ENCODE results near the gene SLC36A1. TPM values are rescaled to one million over a fixed set of nuclear protein-coding genes. Genes with fewer than 3 reads are reported as not detected.

The SLC36A1 gene
- total and polyA plus RNA-seq, 5 donors from 2014 or later, result 0.59 to 5.4 (median 1.8) TPM

DNA sequence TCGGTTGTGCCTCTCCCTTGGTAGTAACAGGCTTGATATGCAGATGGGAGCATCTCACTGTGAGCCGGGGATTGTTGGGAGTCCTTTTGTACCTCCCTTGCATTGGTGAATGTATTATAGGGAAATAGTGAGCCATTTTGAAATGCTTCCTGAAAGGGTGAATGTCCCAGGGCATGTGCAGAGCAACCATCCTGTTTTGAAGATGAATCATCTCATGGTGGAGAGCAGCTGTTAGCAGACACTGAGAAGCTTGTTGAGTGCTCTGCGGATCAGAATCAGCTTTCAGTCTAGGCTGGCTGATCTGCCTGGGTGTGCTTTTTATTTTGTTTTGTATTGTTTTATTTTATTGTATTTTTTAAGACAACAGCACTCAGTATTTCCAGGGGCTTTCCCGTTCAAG, 29.7 kb downstream of the SLC36A1 start:
- H3K4me1 ChIP-seq (ENCODE audit: control insufficient read depth, insufficient read depth, low read length, poor library complexity, severe bottlenecking), result no peaks in the 10 kb centered on the region
- Mint-ChIP-seq H3K27me3 (no peaks in the 10 kb centered on the region), H3K4me1 (no peaks in the 10 kb centered on the region), H3K27ac (no peak overlapping the region), H3K36me3 (peaks cover 54% of the 10 kb centered on the region), H3K9me3 (no peaks in the 10 kb centered on the region), H3K4me3 (no peak overlapping the region)
- no peak for ATAC-seq (ENCODE audit: low read depth in 2 of 2)
- no peak overlapping the region for H3K4me3 ChIP-seq (ENCODE audit: low read depth, low read length)
- no peak overlapping the region for H3K27ac ChIP-seq (ENCODE audit: insufficient read depth, low read length, poor library complexity, severe bottlenecking)
- H3K27me3 ChIP-seq (ENCODE audit: control insufficient read depth, insufficient read depth, low read length), result no peaks in the 10 kb centered on the region
- no peak for DNase-seq
- H3K36me3 ChIP-seq (ENCODE audit: control insufficient read depth, insufficient read depth, low read length), result peaks cover 57% of the 10 kb centered on the region
- no peaks in the 10 kb centered on the region for H3K9me3 ChIP-seq (ENCODE audit: control insufficient read depth in 2 of 2, low read length in 2 of 2)

DNA sequence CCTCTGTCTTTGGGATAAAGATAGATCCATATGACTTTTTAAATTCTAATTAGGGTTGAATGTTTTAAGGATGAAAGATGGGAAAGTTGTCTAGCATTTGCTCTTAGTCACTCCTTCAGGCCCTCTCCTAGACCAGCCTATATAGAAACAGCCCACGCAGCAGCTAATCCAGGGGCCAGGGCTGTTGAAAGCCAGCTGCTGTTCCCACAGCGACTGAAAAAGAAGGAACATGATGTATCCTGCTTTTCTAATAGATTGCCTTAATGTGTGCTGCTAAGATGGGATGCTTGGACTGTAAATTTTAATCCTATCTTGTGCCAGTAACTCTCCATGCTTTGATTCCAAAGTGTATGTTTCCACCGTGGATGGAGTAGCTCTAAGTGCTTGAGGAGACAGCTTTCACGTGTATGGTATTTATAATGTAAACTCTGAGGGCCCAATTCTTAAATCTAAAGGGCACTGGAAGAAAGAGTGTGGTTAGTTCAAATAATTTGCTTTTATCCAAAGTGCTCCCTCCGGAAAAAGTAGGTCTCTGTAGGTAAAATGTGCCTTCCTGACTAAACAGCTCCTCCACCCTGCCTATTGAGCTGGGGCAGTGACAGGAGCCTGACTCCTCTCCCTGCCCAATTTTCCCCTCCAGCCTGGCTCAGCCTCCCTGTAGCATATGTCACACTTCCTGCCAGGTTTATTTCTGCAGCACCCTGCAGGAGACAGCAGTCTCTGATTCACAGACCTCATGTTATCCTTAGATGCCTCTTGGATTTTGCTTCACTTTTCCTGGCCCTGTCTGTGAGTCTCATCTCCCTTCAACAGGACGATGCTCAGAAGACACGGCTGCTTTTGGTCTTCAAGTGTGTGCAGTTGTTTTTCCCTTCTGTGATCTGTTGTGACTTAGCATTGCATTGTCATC, 33.2 kb downstream of the SLC36A1 start:
- Histone ChIP-seq H3K27ac (ENCODE audit: insufficient read depth, low read length, poor library complexity, severe bottlenecking) (no peak overlapping the region), H3K4me1 (ENCODE audit: control insufficient read depth, insufficient read depth, low read length, poor library complexity, severe bottlenecking) (no peaks in the 10 kb centered on the region), H3K4me3 (ENCODE audit: low read depth, low read length) (no peak overlapping the region), H3K36me3 (ENCODE audit: control insufficient read depth, insufficient read depth, low read length) (peaks cover 61% of the 10 kb centered on the region), H3K9me3 (ENCODE audit: control insufficient read depth in 2 of 2, low read length in 2 of 2) (no peaks in the 10 kb centered on the region), H3K27me3 (ENCODE audit: control insufficient read depth, insufficient read depth, low read length) (no peaks in the 10 kb centered on the region)
- Mint-ChIP-seq H3K4me1 (peaks cover 0 to 1% (median 0%) of the 10 kb centered on the region in 4 donors), H3K4me3 (peak overlapping the region in 1 of 4 donors; percentile 13), H3K27me3 (no peaks in the 10 kb centered on the region), H3K27ac (peak overlapping the region in 1 of 3 donors; percentile 16), H3K9me3 (no peaks in the 10 kb centered on the region), H3K36me3 (peaks cover 62% of the 10 kb centered on the region)
- DNase-seq (no peak), ATAC-seq (ENCODE audit: low read depth in 2 of 2) (no peak)

DNA sequence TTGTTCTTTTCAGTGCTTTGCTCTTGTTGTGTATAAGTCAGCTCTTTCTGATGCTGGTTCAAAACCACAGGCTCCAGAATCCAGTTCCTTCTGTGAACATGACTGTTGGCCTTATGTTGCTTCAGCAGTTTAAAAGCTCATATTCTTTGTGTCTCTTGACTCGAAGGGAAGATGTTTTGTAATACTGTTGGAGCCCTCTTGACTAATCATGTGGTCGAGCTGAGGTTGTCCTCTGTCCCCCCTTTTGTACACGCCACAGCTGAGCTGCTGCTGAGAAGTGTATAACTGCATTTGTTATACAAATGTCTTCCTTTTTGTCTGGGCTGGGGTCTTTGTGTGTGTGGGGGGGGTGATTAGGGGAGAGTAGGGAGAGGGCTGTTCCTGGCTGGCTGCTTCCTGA, 35.8 kb downstream of the SLC36A1 start:
- H3K4me3 ChIP-seq (ENCODE audit: low read depth, low read length), result no peak overlapping the region
- no peak overlapping the region for H3K27ac ChIP-seq (ENCODE audit: insufficient read depth, low read length, poor library complexity, severe bottlenecking)
- Mint-ChIP-seq H3K36me3 (peaks cover 66% of the 10 kb centered on the region), H3K9me3 (no peaks in the 10 kb centered on the region), H3K4me1 (peaks cover 0 to 7% (median 4%) of the 10 kb centered on the region in 4 donors), H3K4me3 (no peak overlapping the region), H3K27me3 (no peaks in the 10 kb centered on the region), H3K27ac (no peak overlapping the region)
- no peaks in the 10 kb centered on the region for H3K27me3 ChIP-seq (ENCODE audit: control insufficient read depth, insufficient read depth, low read length)
- DNase-seq, result no peak
- H3K9me3 ChIP-seq (ENCODE audit: control insufficient read depth in 2 of 2, low read length in 2 of 2), result no peaks in the 10 kb centered on the region
- H3K36me3 ChIP-seq (ENCODE audit: control insufficient read depth, insufficient read depth, low read length), result peaks cover 53% of the 10 kb centered on the region
- no peak for ATAC-seq (ENCODE audit: low read depth in 2 of 2)
- no peaks in the 10 kb centered on the region for H3K4me1 ChIP-seq (ENCODE audit: control insufficient read depth, insufficient read depth, low read length, poor library complexity, severe bottlenecking)

DNA sequence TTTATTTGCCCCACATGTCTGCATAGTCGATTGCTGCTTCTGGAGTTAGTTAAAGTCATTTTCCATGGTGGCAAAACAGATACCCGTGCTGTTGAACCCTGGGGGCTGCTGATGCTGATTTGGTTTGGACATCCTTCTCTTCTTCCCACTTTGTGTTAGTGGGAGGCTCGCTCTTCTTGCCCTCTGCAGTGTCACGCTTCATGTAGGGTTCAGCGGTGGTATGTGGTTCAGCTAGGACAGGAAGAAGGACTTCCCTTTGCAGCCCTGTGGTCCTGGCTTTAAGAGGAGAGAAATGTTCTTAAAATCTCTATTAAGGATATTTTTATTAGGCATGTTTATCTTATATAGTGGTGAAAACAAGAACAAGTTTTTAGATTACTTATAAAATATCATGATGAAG, 36.2 kb downstream of the SLC36A1 start:
- Histone ChIP-seq H3K27me3 (ENCODE audit: control insufficient read depth, insufficient read depth, low read length) (no peaks in the 10 kb centered on the region), H3K4me1 (ENCODE audit: control insufficient read depth, insufficient read depth, low read length, poor library complexity, severe bottlenecking) (no peaks in the 10 kb centered on the region), H3K9me3 (ENCODE audit: control insufficient read depth in 2 of 2, low read length in 2 of 2) (no peaks in the 10 kb centered on the region), H3K4me3 (ENCODE audit: low read depth, low read length) (no peak overlapping the region), H3K36me3 (ENCODE audit: control insufficient read depth, insufficient read depth, low read length) (peaks cover 55% of the 10 kb centered on the region), H3K27ac (ENCODE audit: insufficient read depth, low read length, poor library complexity, severe bottlenecking) (no peak overlapping the region)
- Mint-ChIP-seq H3K4me3 (no peak overlapping the region), H3K4me1 (peaks cover 0 to 7% (median 4%) of the 10 kb centered on the region in 4 donors), H3K27me3 (no peaks in the 10 kb centered on the region), H3K9me3 (no peaks in the 10 kb centered on the region), H3K36me3 (peaks cover 66% of the 10 kb centered on the region), H3K27ac (peak overlapping the region in 1 of 3 donors; percentile 61)
- ATAC-seq (ENCODE audit: low read depth in 2 of 2) (no peak), DNase-seq (no peak)

DNA sequence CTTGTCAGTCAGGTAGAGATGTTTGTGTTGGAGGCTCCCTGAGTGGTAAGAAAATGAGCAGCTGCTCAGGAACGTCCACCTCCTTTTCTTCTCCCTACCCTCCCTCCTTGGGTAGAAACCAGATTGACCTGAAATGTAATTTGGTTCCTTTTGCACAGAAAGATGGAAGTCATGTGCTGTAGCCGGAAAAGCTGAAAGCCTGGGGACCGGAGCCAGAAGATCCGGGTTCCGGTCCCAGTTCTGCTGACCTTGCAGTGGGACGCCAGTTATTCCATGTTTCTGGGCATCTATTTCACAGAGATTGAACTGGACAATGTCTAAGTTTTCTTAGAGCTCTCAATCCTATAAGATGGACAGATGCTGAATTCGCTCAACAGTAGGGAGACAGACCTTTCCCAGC, 40.1 kb downstream of the SLC36A1 start:
- no peaks in the 10 kb centered on the region for H3K9me3 Mint-ChIP-seq
- no peak overlapping the region for H3K4me3 Mint-ChIP-seq
- DNase-seq (no peak), ATAC-seq (ENCODE audit: low read depth in 2 of 2) (no peak)
- Histone ChIP-seq H3K9me3 (ENCODE audit: control insufficient read depth in 2 of 2, low read length in 2 of 2) (no peaks in the 10 kb centered on the region), H3K4me3 (ENCODE audit: low read depth, low read length) (no peak overlapping the region), H3K27ac (ENCODE audit: insufficient read depth, low read length, poor library complexity, severe bottlenecking) (no peak overlapping the region), H3K4me1 (ENCODE audit: control insufficient read depth, insufficient read depth, low read length, poor library complexity, severe bottlenecking) (no peaks in the 10 kb centered on the region), H3K27me3 (ENCODE audit: control insufficient read depth, insufficient read depth, low read length) (no peaks in the 10 kb centered on the region), H3K36me3 (ENCODE audit: control insufficient read depth, insufficient read depth, low read length) (peaks cover 52% of the 10 kb centered on the region)
- H3K36me3 Mint-ChIP-seq, result peaks cover 53% of the 10 kb centered on the region
- peak overlapping the region in 1 of 3 donors; percentile 38 for H3K27ac Mint-ChIP-seq
- no peaks in the 10 kb centered on the region for H3K27me3 Mint-ChIP-seq
- peaks cover 0 to 7% (median 4%) of the 10 kb centered on the region in 4 donors for H3K4me1 Mint-ChIP-seq

DNA sequence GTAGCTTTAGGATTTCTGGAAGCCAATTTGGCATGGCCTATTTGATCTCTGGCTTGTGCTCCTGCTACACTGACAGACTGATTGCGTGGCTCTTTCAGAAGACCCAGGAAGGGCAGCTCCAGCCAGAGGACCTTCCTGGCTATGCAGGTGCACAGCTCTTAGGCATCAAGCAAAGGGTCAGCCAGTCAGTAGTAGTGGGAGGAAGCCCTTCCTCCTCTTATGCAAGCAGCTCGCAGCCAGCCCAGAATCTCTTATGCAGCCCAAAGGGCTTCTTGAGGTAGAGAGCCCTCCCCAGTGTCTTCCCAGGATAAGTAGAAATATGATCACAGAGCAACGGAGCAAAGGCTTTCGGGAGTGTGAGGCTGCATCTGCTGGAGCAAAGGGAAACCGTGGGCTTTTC, 43.2 kb downstream of the SLC36A1 start:
- no peaks in the 10 kb centered on the region for H3K4me1 ChIP-seq (ENCODE audit: control insufficient read depth, insufficient read depth, low read length, poor library complexity, severe bottlenecking)
- Mint-ChIP-seq H3K27me3 (no peaks in the 10 kb centered on the region), H3K9me3 (no peaks in the 10 kb centered on the region), H3K27ac (no peak overlapping the region), H3K36me3 (peaks cover 49% of the 10 kb centered on the region), H3K4me1 (peaks cover 0 to 7% (median 3%) of the 10 kb centered on the region in 4 donors), H3K4me3 (no peak overlapping the region)
- no peaks in the 10 kb centered on the region for H3K27me3 ChIP-seq (ENCODE audit: control insufficient read depth, insufficient read depth, low read length)
- H3K4me3 ChIP-seq (ENCODE audit: low read depth, low read length), result no peak overlapping the region
- H3K27ac ChIP-seq (ENCODE audit: insufficient read depth, low read length, poor library complexity, severe bottlenecking), result no peak overlapping the region
- DNase-seq (no peak), ATAC-seq (ENCODE audit: low read depth in 2 of 2) (no peak)
- H3K36me3 ChIP-seq (ENCODE audit: control insufficient read depth, insufficient read depth, low read length), result peaks cover 36% of the 10 kb centered on the region
- H3K9me3 ChIP-seq (ENCODE audit: control insufficient read depth in 2 of 2, low read length in 2 of 2), result no peaks in the 10 kb centered on the region

DNA sequence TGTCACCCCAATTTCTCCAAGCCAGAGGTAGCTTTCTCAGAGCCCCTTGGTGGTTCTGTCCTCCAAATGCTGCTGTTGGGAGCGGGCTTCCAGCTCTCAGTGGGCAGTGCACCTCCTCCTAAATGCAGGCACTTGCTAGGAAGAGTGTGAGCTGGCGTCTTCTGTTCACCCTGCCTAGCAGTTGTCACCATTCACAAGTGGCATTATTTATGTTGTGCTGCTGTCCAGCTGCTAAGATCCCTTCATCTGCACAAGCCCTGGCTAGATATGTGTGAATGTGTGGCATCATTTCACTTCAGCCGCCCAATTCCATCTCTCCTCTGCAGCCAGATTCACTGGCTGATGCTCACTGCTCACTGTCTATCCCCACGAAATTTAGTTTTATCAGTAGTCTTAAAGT, 43.7 kb downstream of the SLC36A1 start:
- Mint-ChIP-seq H3K4me1 (peaks cover 0 to 6% (median 3%) of the 10 kb centered on the region in 4 donors), H3K27me3 (no peaks in the 10 kb centered on the region), H3K9me3 (no peaks in the 10 kb centered on the region), H3K27ac (no peak overlapping the region), H3K4me3 (no peak overlapping the region), H3K36me3 (peaks cover 45% of the 10 kb centered on the region)
- H3K9me3 ChIP-seq (ENCODE audit: control insufficient read depth in 2 of 2, low read length in 2 of 2), result no peaks in the 10 kb centered on the region
- no peaks in the 10 kb centered on the region for H3K4me1 ChIP-seq (ENCODE audit: control insufficient read depth, insufficient read depth, low read length, poor library complexity, severe bottlenecking)
- ATAC-seq (ENCODE audit: low read depth in 2 of 2) (no peak), DNase-seq (no peak)
- H3K4me3 ChIP-seq (ENCODE audit: low read depth, low read length), result no peak overlapping the region
- no peaks in the 10 kb centered on the region for H3K27me3 ChIP-seq (ENCODE audit: control insufficient read depth, insufficient read depth, low read length)
- peaks cover 32% of the 10 kb centered on the region for H3K36me3 ChIP-seq (ENCODE audit: control insufficient read depth, insufficient read depth, low read length)
- no peak overlapping the region for H3K27ac ChIP-seq (ENCODE audit: insufficient read depth, low read length, poor library complexity, severe bottlenecking)

DNA sequence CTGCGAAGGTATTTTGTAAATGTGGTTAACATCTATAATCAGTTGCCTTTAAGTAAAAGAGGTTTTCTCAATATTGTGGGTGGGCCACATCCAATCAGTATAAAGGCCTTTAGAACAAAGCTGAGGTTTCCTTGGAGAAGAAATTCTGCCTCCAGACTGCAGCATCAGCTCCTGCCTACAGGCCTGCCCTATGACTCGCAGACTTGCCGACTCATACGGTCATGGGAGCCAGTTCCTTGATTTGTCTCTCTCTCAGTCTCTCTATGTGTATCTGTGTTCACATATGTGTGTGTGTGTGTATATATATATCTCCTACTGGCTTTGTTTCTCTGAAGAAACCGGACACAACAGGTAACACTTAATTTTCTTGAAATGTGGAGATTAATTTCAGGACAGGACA, 45.3 kb downstream of the SLC36A1 start:
- DNase-seq, result no peak
- no peaks in the 10 kb centered on the region for H3K9me3 ChIP-seq (ENCODE audit: control insufficient read depth in 2 of 2, low read length in 2 of 2)
- H3K27me3 ChIP-seq (ENCODE audit: control insufficient read depth, insufficient read depth, low read length), result no peaks in the 10 kb centered on the region
- peak overlapping the region in 2 of 3 donors; percentile 15 to 71 for H3K27ac Mint-ChIP-seq
- H3K27me3 Mint-ChIP-seq, result no peaks in the 10 kb centered on the region
- no peak for ATAC-seq (ENCODE audit: low read depth in 2 of 2)
- H3K27ac ChIP-seq (ENCODE audit: insufficient read depth, low read length, poor library complexity, severe bottlenecking), result no peak overlapping the region
- no peaks in the 10 kb centered on the region for H3K4me1 Mint-ChIP-seq
- H3K9me3 Mint-ChIP-seq, result no peaks in the 10 kb centered on the region
- H3K4me3 Mint-ChIP-seq, result no peak overlapping the region
- peaks cover 29% of the 10 kb centered on the region for H3K36me3 ChIP-seq (ENCODE audit: control insufficient read depth, insufficient read depth, low read length)
- no peaks in the 10 kb centered on the region for H3K4me1 ChIP-seq (ENCODE audit: control insufficient read depth, insufficient read depth, low read length, poor library complexity, severe bottlenecking)
- H3K36me3 Mint-ChIP-seq, result peaks cover 33% of the 10 kb centered on the region
- no peak overlapping the region for H3K4me3 ChIP-seq (ENCODE audit: low read depth, low read length)

All from CD4-positive, CD25-positive, alpha-beta regulatory T cell (primary cell).